GM19240 (cell line): Measurements from ENCODE around the gene FSHR.
A peak's percentile ranks its signal among the peaks of the same experiment; 100 is the strongest.

Experiments
- DNase-seq: peaks from one replicate; pipeline ENCODE4 v3.0.0; 2011; ENCODE audit warnings: low spot score; ENCODE audit not compliant: insufficient read length

Gene FSHR

GRCh38 chr2:48961009-48961408 lies 193.3 kb downstream of the FSHR start:
- no peak for DNase-seq

- DNase-seq, result no peak
Observed at GRCh38 chr2:48954935-48955334, 199.4 kb downstream of the FSHR start.

DNA sequence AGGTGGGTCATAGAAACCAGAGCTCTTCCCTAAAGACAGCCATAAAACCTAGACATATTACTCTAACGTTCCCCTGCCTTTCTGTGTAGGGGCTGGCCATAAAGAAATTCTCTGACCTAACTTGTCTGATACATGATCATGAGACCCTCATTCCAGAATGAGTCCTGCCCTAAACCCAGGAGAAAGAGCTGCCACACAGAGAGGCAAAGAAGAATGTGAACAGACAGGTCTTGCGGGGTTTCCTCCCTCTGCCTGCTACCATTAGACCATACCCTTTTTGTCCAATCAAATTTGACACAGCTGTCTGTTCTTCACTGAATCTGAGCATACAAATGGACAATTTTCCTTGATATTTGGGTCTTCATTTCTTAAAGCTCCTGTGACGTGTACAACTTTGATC lies 200.0 kb downstream of the FSHR start:
- DNase-seq, result no peak

- DNase-seq, result no peak
Observed at GRCh38 chr2:48952614-48953013, 201.7 kb downstream of the FSHR start.

GRCh38 chr2:48952143-48952542 lies 202.2 kb downstream of the FSHR start:
- DNase-seq, result no peak

- DNase-seq, result no peak
Observed at GRCh38 chr2:48948400-48949125, 205.8 kb downstream of the FSHR start.

- peak; percentile 54 for DNase-seq
Observed at GRCh38 chr2:48946449-48947048, 207.8 kb downstream of the FSHR start.

DNA sequence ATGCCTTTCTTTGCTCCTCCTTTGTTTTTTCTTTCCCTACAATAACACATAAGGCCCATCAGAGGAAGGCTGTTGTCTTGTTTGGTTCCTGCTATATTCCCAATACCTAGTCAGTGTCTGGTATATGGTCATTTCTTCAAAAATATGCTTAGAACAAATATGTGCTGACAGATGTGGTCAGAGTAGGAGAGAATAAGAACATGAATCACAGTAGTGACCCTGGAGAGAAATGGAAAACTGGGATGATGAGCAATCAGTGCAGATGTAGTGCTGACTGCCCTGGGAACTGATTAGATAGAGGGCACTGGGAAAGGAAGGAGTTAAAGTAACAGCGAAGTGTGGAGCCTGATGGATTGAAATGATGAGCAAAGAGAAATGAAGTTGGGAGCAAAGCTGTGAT lies 209.4 kb downstream of the FSHR start:
- DNase-seq, result no peak

GRCh38 chr2:48943436-48943835 lies 210.9 kb downstream of the FSHR start:
- DNase-seq, result no peak

DNA sequence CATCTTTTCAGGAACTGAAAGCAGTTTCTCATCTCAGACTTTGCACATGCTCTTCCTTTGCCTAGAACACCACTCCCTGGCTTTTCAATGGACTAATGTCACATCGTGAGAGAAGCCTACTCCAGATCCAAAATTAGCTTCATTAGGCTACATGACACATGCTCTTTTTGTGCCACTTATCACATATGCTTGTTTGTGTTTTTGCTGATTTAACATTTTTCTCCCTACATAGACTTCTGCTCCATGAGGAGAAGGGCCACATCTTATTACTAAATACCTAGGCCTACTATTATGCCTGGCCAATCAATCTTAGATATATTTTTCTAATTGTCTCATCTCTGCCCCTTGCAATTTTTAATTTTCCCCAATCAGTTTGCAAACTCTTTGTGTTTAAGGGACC lies 212.4 kb downstream of the FSHR start:
- no peak for DNase-seq

DNA sequence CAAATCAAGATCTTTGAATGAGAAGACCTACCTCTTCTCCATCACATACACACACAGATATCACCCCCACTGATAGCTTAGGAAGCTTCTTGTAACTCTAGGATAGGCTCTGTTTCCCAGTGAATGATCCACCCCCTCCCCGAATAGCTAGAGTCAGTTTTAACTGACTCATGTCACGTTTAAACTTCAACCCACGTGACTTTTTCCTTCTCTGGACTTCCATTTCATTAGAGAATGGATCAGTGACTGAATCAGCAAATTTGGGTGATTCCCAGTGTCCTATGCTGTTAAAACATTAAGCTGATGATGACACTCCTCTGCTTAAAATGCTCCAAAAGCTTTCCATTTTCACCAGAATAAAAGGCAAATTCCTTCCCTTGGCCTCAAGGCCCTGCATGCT lies 212.9 kb downstream of the FSHR start:
- DNase-seq, result no peak

DNA sequence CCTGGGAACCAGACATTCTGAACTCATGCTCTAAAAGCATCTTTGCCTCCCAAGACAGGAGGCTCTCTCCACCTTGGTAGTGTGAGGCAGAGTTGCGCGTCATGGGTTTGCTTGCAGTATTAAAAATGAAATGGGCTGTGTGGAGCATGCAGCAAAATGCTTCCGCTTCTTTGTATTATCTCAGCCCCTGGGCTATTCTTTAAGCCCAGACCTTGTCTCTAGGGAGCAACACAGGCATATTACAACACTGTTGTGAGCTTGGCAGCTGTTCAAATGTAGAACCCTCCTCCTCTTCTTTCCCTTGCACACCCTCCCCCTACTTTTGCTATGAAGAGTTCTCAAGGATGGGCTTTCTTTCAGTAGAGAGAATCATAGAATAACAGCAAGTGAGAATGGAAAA lies 213.7 kb downstream of the FSHR start:
- DNase-seq, result no peak

DNA sequence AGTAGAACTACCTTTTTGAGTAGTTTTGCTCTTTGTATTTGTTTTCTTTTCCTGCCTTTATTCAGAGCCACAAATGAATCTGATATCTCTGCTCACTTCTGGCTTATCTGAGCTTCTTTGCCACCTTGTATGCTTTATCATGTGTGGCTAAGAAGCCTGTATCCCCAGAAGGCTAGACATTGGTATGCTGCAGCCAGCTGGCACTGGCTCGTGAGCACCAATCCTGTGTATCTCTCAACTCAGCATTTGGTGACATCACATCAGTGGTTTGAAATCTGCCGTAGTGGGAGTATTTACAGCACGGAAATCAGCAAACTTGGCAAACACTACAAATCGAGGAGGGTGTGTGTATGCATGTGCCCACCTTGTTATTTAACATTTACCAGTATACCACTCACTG lies 215.1 kb downstream of the FSHR start:
- DNase-seq, result no peak

DNA sequence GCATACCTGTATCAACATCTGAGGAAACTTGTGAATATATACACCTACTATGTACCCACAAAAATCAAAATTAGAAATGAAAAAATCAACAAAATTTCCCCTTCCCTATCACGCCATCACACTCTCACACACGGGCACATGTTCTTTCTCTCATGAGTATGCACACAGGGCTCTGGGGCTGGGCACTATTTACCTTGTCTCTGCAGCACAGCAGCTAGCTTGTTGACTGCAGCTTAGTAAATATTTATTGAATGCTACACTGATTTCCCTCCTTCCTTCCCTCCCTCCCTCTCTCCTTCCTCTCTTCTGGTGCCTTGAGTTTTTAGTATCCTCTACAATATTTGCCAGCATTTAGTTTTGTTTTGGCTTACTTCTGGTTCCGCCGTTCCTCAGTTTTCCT lies 216.1 kb downstream of the FSHR start:
- DNase-seq, result no peak

DNA sequence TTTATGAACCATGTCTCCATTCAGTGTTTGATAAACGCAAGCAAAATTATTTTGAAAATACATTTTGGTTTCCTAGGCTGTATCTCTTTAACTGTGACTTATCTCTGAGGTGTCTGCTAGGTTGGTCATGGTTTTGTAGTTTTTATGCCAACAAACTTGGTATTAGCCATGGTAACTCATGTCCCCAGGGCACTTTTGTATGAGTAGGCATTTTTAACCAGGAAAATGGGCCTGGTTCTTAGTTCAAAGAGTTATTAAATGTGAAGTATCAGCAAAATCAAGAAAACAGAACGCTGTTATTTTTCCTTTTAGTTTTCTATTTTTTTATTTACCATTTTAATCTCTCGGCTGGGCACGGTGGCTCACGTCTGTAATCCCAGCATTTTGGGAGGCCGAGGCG lies 219.5 kb downstream of the FSHR start:
- no peak for DNase-seq

DNA sequence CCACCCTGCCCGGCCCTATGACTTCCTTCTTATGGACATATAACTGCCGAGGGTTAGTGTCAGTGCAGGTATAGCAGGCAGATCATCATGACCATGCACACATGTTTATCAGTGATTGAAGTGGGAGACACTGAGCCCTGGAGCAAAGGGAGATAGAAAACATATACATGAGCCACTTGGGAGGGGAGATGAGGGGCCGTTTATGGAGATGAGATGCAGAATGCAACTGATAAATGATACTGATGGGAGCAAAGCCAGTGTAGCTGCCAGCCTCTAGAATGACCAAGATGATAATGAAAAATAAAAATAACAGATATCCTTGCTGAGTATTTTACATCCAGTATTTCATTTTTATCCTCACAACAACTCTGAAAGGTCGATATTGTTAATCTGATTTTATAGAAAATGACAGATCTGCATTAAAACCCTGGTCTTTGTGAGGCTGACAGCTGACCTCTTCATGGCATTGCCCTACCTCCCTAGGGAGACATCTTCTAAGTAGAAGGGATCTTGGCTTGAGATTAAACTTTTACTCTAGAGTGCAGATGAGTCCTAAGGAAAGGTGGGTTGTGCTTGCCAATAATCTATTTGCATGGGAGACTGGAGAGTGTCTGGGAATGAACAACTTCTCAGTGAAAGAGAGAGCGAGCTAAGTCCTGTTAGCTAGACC lies 220.4 kb downstream of the FSHR start:
- DNase-seq, result no peak

- DNase-seq, result no peak
Observed at GRCh38 chr2:48932667-48933066, 221.6 kb downstream of the FSHR start.

- DNase-seq, result no peak
Observed at GRCh38 chr2:48929571-48930301, 224.6 kb downstream of the FSHR start.

DNA sequence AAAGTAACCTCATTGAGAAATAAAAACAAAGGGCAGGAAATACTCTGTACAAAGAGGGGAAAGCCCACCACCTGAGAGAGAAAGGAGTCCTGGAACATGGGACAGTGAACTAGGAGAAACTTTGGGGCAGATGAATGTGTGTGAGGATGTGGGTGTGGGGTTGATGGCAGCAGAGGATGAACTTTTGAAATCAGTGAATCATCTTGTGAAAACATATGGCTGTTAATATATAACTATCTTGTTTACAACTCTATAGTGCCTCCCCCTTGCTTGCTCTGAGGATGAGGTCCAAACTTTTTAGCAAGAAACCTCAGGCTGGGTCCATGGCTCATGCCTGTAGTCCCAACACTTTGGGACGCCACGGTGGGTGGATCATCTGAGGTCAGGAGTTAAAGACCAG lies 227.0 kb downstream of the FSHR start:
- no peak for DNase-seq

DNA sequence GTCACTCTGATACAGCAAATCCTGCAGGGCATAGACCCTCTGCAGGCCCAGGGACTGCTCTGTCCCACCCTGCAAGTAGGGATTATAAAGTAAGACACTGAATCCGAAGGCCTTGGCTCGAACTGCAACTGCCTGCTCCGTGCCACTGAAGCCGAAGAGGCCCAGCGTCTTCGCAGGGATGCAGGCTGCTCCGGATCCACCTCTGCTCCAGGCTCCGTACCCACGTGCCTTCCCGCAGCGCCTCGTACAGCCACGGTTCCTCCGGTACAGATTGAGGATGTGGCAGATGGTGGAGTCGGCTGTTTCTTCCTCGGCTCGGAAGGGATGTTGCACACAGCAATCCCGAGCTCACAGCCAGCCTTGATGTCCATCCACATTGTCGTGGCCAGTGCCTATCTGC lies 238.4 kb downstream of the FSHR start:
- no peak for DNase-seq

DNA sequence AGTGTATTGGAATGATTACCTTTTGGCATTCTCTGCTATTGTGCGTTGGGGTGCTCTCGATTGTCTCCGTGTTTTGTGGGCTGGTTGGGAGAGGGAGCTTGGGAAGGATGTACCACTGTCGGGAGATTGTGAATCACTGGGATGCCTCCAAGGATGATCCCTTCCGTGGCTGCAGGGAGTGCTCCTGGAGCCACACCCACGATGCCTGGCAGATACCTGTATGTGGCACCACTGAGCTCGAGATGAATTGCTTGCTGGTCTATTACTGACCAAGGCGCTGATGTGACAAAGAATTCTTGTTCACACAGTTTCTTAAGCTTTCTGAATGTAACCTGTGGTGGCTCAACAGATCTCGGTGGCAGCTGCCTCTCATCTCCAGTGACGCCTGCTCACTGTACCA lies 239.1 kb downstream of the FSHR start:
- no peak for DNase-seq

DNA sequence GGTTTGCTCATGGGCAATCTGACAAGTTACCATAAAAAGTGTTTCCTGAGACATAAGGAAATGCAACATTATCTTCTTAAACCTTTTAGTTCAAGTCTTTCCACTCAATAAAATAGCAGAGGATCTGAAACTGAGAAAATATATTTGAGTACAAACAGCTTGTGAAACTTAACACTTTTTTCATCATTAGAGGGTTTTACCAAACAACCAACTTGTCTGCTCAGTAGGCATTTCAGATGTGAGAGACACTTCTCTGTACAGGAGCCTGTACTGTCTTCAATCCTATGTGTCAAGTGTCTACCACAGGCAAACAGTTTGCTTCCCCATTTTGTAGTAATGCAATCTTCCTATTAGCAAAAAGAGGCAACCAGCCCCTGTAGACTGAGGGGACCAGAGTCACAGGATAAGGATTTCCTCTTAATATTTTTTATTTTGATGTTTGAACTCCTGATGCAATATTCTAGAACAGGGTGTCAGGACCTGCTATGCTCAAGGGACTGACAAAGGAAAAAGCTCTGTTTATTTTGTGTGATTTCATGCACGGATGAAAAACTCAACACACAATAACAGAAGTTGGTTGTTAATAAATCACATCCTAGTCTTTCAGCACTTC lies 239.7 kb downstream of the FSHR start:
- no peak for DNase-seq
